K562 (cell line): ENCODE data around the gene MYO1A. TPM values are rescaled to one million over a fixed set of nuclear protein-coding genes. Genes with fewer than 3 reads are reported as not detected.

ENCODE experiments used
- ATAC-seq: fragments of 200-7000 bp; cut with Tn5 transposase; 3 replicates; pipeline ENCODE4 v1.9.1; 2020; ENCODE audit warnings: moderate library complexity
- BruUV-seq: library from RNA; stranded (reverse); fragments of 400-500 nt; replicated peaks from 2 replicates; lab custom pipeline; 2021; lab: Mats Ljungman, UMichigan
- CTCF ChIA-PET: fragments of 300-600 bp; formaldehyde crosslinking; extraction: SDS; loops from one replicate; lab custom pipeline; 2021; ENCODE audit warnings: low intra/inter-chr PET ratio; lab: Yijun Ruan, JAX
- POLR2A ChIA-PET: fragments of 300-600, 350-650 bp; sonication (Branson Sonifier 250); formaldehyde crosslinking; extraction: SDS; loops from one replicate; lab custom pipeline; 2021; ENCODE audit warnings: antibody characterized with exemption, inconsistent platforms; lab: Yijun Ruan, JAX
- DNase-seq, 4 experiments: peaks; one replicate each; pipeline versions ENCODE4 v3.0.0 to v3.0.0-alpha.2; 2011 to 2018; ENCODE audit warnings: low spot score in 3 of 4, mixed read lengths in 3 of 4; ENCODE audit errors: extremely low read depth in 1 of 4
- FAIRE-seq: peaks from 2 replicates; lab custom pipeline; 2011; peaks lifted over from hg19 to GRCh38; lab: Jason Lieb, UNC
- H2AFZ ChIP-seq: 2 replicates; pipeline ENCODE4 v1.6.0; 2011; ENCODE audit warnings: low read depth, low read length, control low read depth, inconsistent platforms
- H3K27ac ChIP-seq: fragments of 200-600 bp; 3 replicates; pipeline ENCODE4 v1.8.0; 2011; ENCODE audit warnings: low read depth, mild to moderate bottlenecking, control low read depth, inconsistent platforms, low read length, moderate library complexity, mixed read lengths; ENCODE audit errors: extremely low read depth
- H3K27me3 ChIP-seq, 2 experiments: fragments of 300-600 bp in 1 of 2; 2 replicates in 1 of 2; 3 replicates in 1 of 2; pipeline versions ENCODE4 v1.6.0 to v1.8.0; 2011; ENCODE audit warnings: inconsistent platforms in 2 of 2, low read length in 2 of 2, mild to moderate bottlenecking in 1 of 2, mixed read lengths in 1 of 2, moderate library complexity in 1 of 2; ENCODE audit not compliant: control insufficient read depth in 2 of 2, insufficient read depth in 2 of 2
- H3K36me3 ChIP-seq: fragments of 300-600 bp; 3 replicates; pipeline ENCODE4 v1.8.0; 2011; ENCODE audit warnings: mild to moderate bottlenecking, low read length, inconsistent platforms; ENCODE audit not compliant: control insufficient read depth, insufficient read depth
- H3K4me1 ChIP-seq, 2 experiments: fragments of 200-600 bp in 1 of 2; replicated peaks in 1 of 2; 2 replicates in 1 of 2; 3 replicates in 1 of 2; pipeline versions ENCODE4 v1.5.1 to v1.8.0; 2011; ENCODE audit warnings: inconsistent platforms in 2 of 2, low read length in 2 of 2, mild to moderate bottlenecking in 1 of 2, mixed read lengths in 1 of 2, moderate library complexity in 1 of 2; ENCODE audit not compliant: control insufficient read depth in 2 of 2, insufficient read depth in 2 of 2
- H3K4me2 ChIP-seq: 2 replicates; pipeline ENCODE4 v1.6.1; 2011; ENCODE audit warnings: low read length, control low read depth, inconsistent platforms, mixed read lengths; ENCODE audit not compliant: insufficient read depth
- H3K4me3 ChIP-seq: fragments of 200-600 bp; sonication (generic), shearing (Covaris generic); 2 replicates; pipeline ENCODE4 v1.5.1; 2016; ENCODE audit warnings: control low read depth, inconsistent platforms
- H3K79me2 ChIP-seq: fragments of 200-600 bp; 3 replicates; pipeline ENCODE4 v1.8.0; 2011; ENCODE audit warnings: low read length, inconsistent platforms; ENCODE audit not compliant: control insufficient read depth, insufficient read depth
- H3K9ac ChIP-seq, 2 experiments: 2 replicates each; pipeline versions ENCODE4 v1.6.0 to v1.6.1; 2011; ENCODE audit warnings: low read depth in 2 of 2, low read length in 2 of 2, control low read depth in 1 of 2, inconsistent platforms in 1 of 2, mild to moderate bottlenecking in 1 of 2, mixed read lengths in 1 of 2; ENCODE audit not compliant: insufficient read depth in 1 of 2
- H3K9me1 ChIP-seq: one replicate; pipeline ENCODE4 v1.6.0; 2011; ENCODE audit warnings: inconsistent platforms, mild to moderate bottlenecking, low read length, moderate library complexity; ENCODE audit not compliant: control insufficient read depth, insufficient read depth
- H3K9me3 ChIP-seq: replicated peaks from 2 replicates; pipeline ENCODE4 v1.5.1; 2011; ENCODE audit warnings: low read depth, low read length, inconsistent platforms; ENCODE audit not compliant: control insufficient read depth, insufficient read depth
- H4K20me1 ChIP-seq: replicated peaks from 2 replicates; pipeline ENCODE4 v1.6.1; 2011; ENCODE audit warnings: low read length, inconsistent platforms, mixed read lengths; ENCODE audit not compliant: control insufficient read depth, insufficient read depth
- CTCF ChIP-seq, 3 experiments: IDR thresholded peaks in 2 of 3; conservative IDR thresholded peaks in 1 of 3; 2 replicates each; pipeline ENCODE4 v1.5.1; 2011 to 2012; ENCODE audit warnings: low read length in 3 of 3, mild to moderate bottlenecking in 3 of 3, control low read depth in 2 of 3, improper control_type of control experiment in 1 of 3, inconsistent platforms in 1 of 3, low read depth in 1 of 3, mixed read lengths in 1 of 3, moderate library complexity in 1 of 3; ENCODE audit not compliant: insufficient read depth in 2 of 3
- ETS1 ChIP-seq: conservative IDR thresholded peaks from 2 replicates; pipeline ENCODE4 v1.6.1; 2011; ENCODE audit warnings: low read depth, mild to moderate bottlenecking, low read length; ENCODE audit not compliant: control insufficient read depth
- PBX2 ChIP-seq, 2 experiments: IDR thresholded peaks in 1 of 2; conservative IDR thresholded peaks in 1 of 2; 2 replicates each; pipeline ENCODE4 v1.6.1; 2016; ENCODE audit warnings: low read depth in 2 of 2, mild to moderate bottlenecking in 1 of 2, missing compliant biosample characterization in 1 of 2, missing genetic modification characterization in 1 of 2, moderate library complexity in 1 of 2
- PKNOX1 ChIP-seq: fragments of 450-650 bp; IDR thresholded peaks from 2 replicates; pipeline ENCODE4 v1.6.1; 2016
- PPARD ChIP-seq: fragments of 250-450 bp; sonication (Bioruptor Pico); IDR thresholded peaks from 2 replicates; pipeline ENCODE4 v1.8.0; 2022; ENCODE audit warnings: inconsistent platforms, mild to moderate bottlenecking, moderate library complexity
- RAD21 ChIP-seq, 2 experiments: fragments of 250-450 bp in 1 of 2; fragments of 450-650 bp in 1 of 2; sonication (Bioruptor Pico) in 1 of 2; formaldehyde crosslinking in 1 of 2; IDR thresholded peaks in 1 of 2; conservative IDR thresholded peaks in 1 of 2; 2 replicates each; pipeline versions ENCODE4 v1.4.0 to v1.8.0; 2020 to 2022; ENCODE audit warnings: mild to moderate bottlenecking in 2 of 2, moderate library complexity in 1 of 2
- RBM39 ChIP-seq: fragments of 200-400 bp; formaldehyde crosslinking; optimal IDR thresholded peaks from 2 replicates; pipeline ENCODE3; 2018; ENCODE audit warnings: low read depth, low read length
- SAFB ChIP-seq: fragments of 200-400 bp; formaldehyde crosslinking; IDR thresholded peaks from 2 replicates; pipeline ENCODE4 v1.6.1; 2017; ENCODE audit warnings: low read depth, low read length, borderline replicate concordance
- YY1 ChIP-seq, 3 experiments: IDR thresholded peaks; 2 replicates each; pipeline ENCODE4 v1.6.1; 2011; ENCODE audit warnings: low read length in 2 of 3, mild to moderate bottlenecking in 2 of 3, moderate library complexity in 2 of 3, borderline replicate concordance in 1 of 3, control low read depth in 1 of 3, low read depth in 1 of 3; ENCODE audit not compliant: insufficient read depth in 3 of 3, insufficient replicate concordance in 2 of 3, control insufficient read depth in 1 of 3, insufficient read length in 1 of 3; ENCODE audit errors: extremely low read depth in 1 of 3
- ZBED1 ChIP-seq: IDR thresholded peaks from 2 replicates; pipeline ENCODE4 v1.6.1; 2014
- ZNF12 ChIP-seq: sonication (generic); formaldehyde crosslinking; IDR thresholded peaks from 2 replicates; pipeline ENCODE4 v1.4.0; 2020; ENCODE audit warnings: mild to moderate bottlenecking, missing genetic modification reagents
- ZNF175 ChIP-seq: fragments of 200-800 bp; sonication (Bioruptor generic); IDR thresholded peaks from 2 replicates; pipeline ENCODE4 v1.6.1; 2016; ENCODE audit warnings: low read depth, mild to moderate bottlenecking, missing genetic modification characterization, missing compliant biosample characterization
- WGBS: fragments of 100-300 bp; shearing (Covaris generic); methylation state at CpG from one replicate; pipeline ENCODE4 v1.1.6; 2016; ENCODE audit warnings: low coverage, mixed read lengths; ENCODE audit not compliant: insufficient coverage; ENCODE audit errors: missing lambda C conversion rate; 5-methylcytosine and 5-hydroxymethylcytosine counted together
- in situ Hi-C: fragments of 300-500 bp; cut with MboI; formaldehyde crosslinking; loops from 4 replicates; pipeline ENCODE4 v1.15.0; 2018; ENCODE audit warnings: inconsistent platforms, mixed read lengths
- intact Hi-C: fragments of 100-400 bp; cut with micrococcal nuclease; formaldehyde crosslinking; loops from 2 replicates; pipeline ENCODE4 v1.14.2; 2022
- polyA plus RNA-seq, 8 experiments: library from polyadenylated mRNA; depleted of rRNA in 4 of 8; stranded (reverse) in 5 of 8; unstranded in 3 of 8; fragments of >200 nt; fragmentation: Nextera tagmentation in 2 of 8; fragmentation: Illumina TruSeq in 1 of 8; extraction: Ambion mirVana in 2 of 8; extraction: Trizol in 1 of 8; gene quantifications; 2 replicates each; pipeline versions ENCODE4 v1.2.1 to v1.2.3, GENCODE V29; 2011 to 2014; ENCODE audit warnings: inconsistent platforms in 1 of 8, missing spikeins in 1 of 8
- total RNA-seq, 7 experiments: library from RNA; depleted of rRNA in 6 of 7; stranded (reverse); fragments of >200 nt in 6 of 7; fragmentation: Illumina TruSeq in 2 of 7; extraction: Trizol in 2 of 7; gene quantifications; 2 replicates each; pipeline versions ENCODE4 v1.2.1 to v1.2.3, GENCODE V29; 2011 to 2021; ENCODE audit warnings: low replicate concordance in 1 of 7

Gene MYO1A
- total and polyA plus RNA-seq, 9 of the 15 experiments (the other 6 are each of a cell fraction or from before 2014, with no cell fraction given), result 0.03 to 0.29 (median 0.14) TPM; not detected in 2

- 0% methylated on average over 2 of the region's 2 CpGs for WGBS
- BruUV-seq, result no TSS peak
- Histone ChIP-seq H3K79me2 (no peaks in the 10 kb centered on the region), H3K9me3 (no peaks in the 10 kb centered on the region), H3K4me1 (peaks cover 15 to 23% of the 10 kb centered on the region in 2 experiments), H3K4me2 (no peak overlapping the region), H3K4me3 (no peak overlapping the region), H3K27ac (no peak overlapping the region), H3K9ac (peak overlapping the region in 1 of 2 experiments; percentile 15; a peak in 1 of 4 replicates), H3K9me1 (no peaks in the 10 kb centered on the region), H2AFZ (peak overlapping the region; percentile 24), H4K20me1 (no peaks in the 10 kb centered on the region), H3K36me3 (no peaks in the 10 kb centered on the region), H3K27me3 (no peaks in the 10 kb centered on the region)
- in situ Hi-C loops, result no loop called here
- DNase-seq (peak in 1 of 4 experiments; percentile 48), ATAC-seq (peak; percentile 13; the same call in 2 of the 3 replicates), FAIRE-seq (peak; percentile 76)
- CTCF ChIA-PET, result interaction anchor here (0.6 kb wide), 1 partner anchor 48 kb away, joined by 3 read pairs; no protein-coding TSS in a partner anchor
- POLR2A ChIA-PET, result interaction anchor here (0.6 to 1.5 kb wide), 11 partner anchors 10 to 151 kb away, joined by 3 to 10 read pairs (median 4); no protein-coding TSS in a partner anchor
- intact Hi-C loops, result loop anchor here (1.0 kb wide), 1 partner anchor 81 kb away; no protein-coding TSS in a partner anchor
- peak; percentile 27 to 39 (median 35); a peak in 3 of 6 replicates for TF ChIP-seq CTCF (IDR thresholded peaks at IDR 0.05 in 2 of 3, conservative IDR thresholded peaks at IDR 0.05 in 1 of 3; ENCODE audit: insufficient read depth in 2 of 3, low read depth in 1 of 3, low read length in 3 of 3)
- TF ChIP-seq PPARD (CRISPR knock-in tag), result no peak
- TF ChIP-seq SAFB, result no peak
- no peak for TF ChIP-seq PBX2 (CRISPR knock-in tag; IDR thresholded peaks at IDR 0.05; ENCODE audit: low read depth)
- TF ChIP-seq PBX2 (tag; conservative IDR thresholded peaks at IDR 0.05; ENCODE audit: low read depth), result 0 out of 2 replicates have a peak, but pooled peaks have one; percentile 17
- no peak for TF ChIP-seq ZBED1
- no peak for TF ChIP-seq ETS1
- TF ChIP-seq ZNF12 (CRISPR knock-in tag), result no peak
- TF ChIP-seq RAD21 (CRISPR knock-in tag; conservative IDR thresholded peaks at IDR 0.05 in 1 of 2, IDR thresholded peaks at IDR 0.05 in 1 of 2), result peak in 1 of 2 experiments; percentile 51; a peak in 2 of 4 replicates
- no peak for TF ChIP-seq YY1 (IDR thresholded peaks at IDR 0.05; ENCODE audit: borderline replicate concordance in 1 of 3, control insufficient read depth in 1 of 3, extremely low read depth in 1 of 3, insufficient read depth in 3 of 3, insufficient read length in 1 of 3, insufficient replicate concordance in 2 of 3, low read depth in 1 of 3, low read length in 2 of 3)
- TF ChIP-seq ZNF175 (CRISPR knock-in tag), result no peak
- no peak for TF ChIP-seq RBM39
- 0 out of 2 replicates have a peak, but pooled peaks have one; percentile 15 for TF ChIP-seq PKNOX1
These were observed 18.7 kb downstream of the MYO1A start for GRCh38 chr12:57031138-57031725.
